GM03348 (cell line): ENCODE measurements around the gene TSPEAR.
A peak's percentile ranks its signal among the peaks of the same experiment; 100 is the strongest.

Experiments
- DNase-seq: peaks from one replicate; pipeline ENCODE4 v3.0.0; 2012; ENCODE audit warnings: low spot score

The TSPEAR gene

GRCh38 chr21:44462086-44462833 lies 249.1 kb downstream of the TSPEAR start:
- no peak for DNase-seq

- DNase-seq: no peak
These were observed 249.8 kb downstream of the TSPEAR start for GRCh38 chr21:44461464-44462001.

- DNase-seq: no peak
These were observed 250.4 kb downstream of the TSPEAR start for GRCh38 chr21:44461005-44461404.

GRCh38 chr21:44460441-44460755 lies 251.0 kb downstream of the TSPEAR start:
- DNase-seq: no peak

- DNase-seq: no peak
These were observed 251.5 kb downstream of the TSPEAR start for GRCh38 chr21:44459712-44460440.

GRCh38 chr21:44458971-44459711 lies 252.2 kb downstream of the TSPEAR start:
- no peak for DNase-seq

- no peak for DNase-seq
These were observed 254.2 kb downstream of the TSPEAR start for GRCh38 chr21:44456915-44457736.

- no peak for DNase-seq
These were observed 255.0 kb downstream of the TSPEAR start for GRCh38 chr21:44456214-44456914.

GRCh38 chr21:44455524-44456213 lies 255.7 kb downstream of the TSPEAR start:
- DNase-seq: peak; percentile 66

- peak; percentile 93 for DNase-seq
These were observed 256.4 kb downstream of the TSPEAR start, which contains the start of gene LRRC3 for GRCh38 chr21:44454747-44455523. Gene LRRC3, plus strand, starts transcription at chr21:44455510. Its CDS starts 1,135 bp downstream, at chr21:44456645.

GRCh38 chr21:44454058-44454457 lies 257.3 kb downstream of the TSPEAR start:
- DNase-seq: no peak

GRCh38 chr21:44453120-44453519 lies 258.3 kb downstream of the TSPEAR start:
- no peak for DNase-seq

GRCh38 chr21:44450999-44451398 lies 260.4 kb downstream of the TSPEAR start:
- no peak for DNase-seq

- DNase-seq: no peak
These were observed 261.0 kb downstream of the TSPEAR start for GRCh38 chr21:44450402-44450801.

GRCh38 chr21:44449473-44450363 lies 261.7 kb downstream of the TSPEAR start:
- no peak for DNase-seq

GRCh38 chr21:44448651-44449131 lies 262.7 kb downstream of the TSPEAR start:
- no peak for DNase-seq
